GM12878 (cell line): ENCODE measurements around the gene HOXA2. TPM values are rescaled to one million over a fixed set of nuclear protein-coding genes. Genes with fewer than 3 reads are reported as not detected.

Experiments
- ATAC-seq: fragments of 200-7000 bp; cut with Tn5 transposase; 3 replicates; pipeline ENCODE4 v1.9.1; 2020; ENCODE audit warnings: mild to moderate bottlenecking, moderate library complexity
- BruUV-seq: library from RNA; stranded (reverse); fragments of 400-500 nt; replicated peaks from 2 replicates; lab custom pipeline; 2021; lab: Mats Ljungman, UMichigan
- CTCF ChIA-PET: fragments of 300-600 bp; sonication (Branson Sonifier 250); formaldehyde crosslinking; extraction: SDS; loops from one replicate; lab custom pipeline; 2021; ENCODE audit warnings: inconsistent platforms; lab: Yijun Ruan, JAX
- POLR2A ChIA-PET: fragments of 350-600 bp; formaldehyde crosslinking; extraction: SDS; loops from one replicate; lab custom pipeline; 2021; ENCODE audit warnings: inconsistent platforms; lab: Charles Lee
- RAD21 ChIA-PET: fragments of 300-600 bp; sonication (Branson Sonifier 250); formaldehyde crosslinking; loops from one replicate; lab custom pipeline; 2023; ENCODE audit warnings: antibody characterized with exemption; ENCODE audit not compliant: unreplicated experiment; lab: Charles Lee
- SMC1A ChIA-PET: fragments of 300-600 bp; sonication (Branson Sonifier 250); formaldehyde crosslinking; loops from one replicate; lab custom pipeline; 2023; ENCODE audit not compliant: unreplicated experiment, uncharacterized antibody; lab: Charles Lee
- DNase-seq: peaks from one replicate; pipeline ENCODE4 v3.0.0-alpha.2; 2011; ENCODE audit warnings: low read depth, low spot score
- FAIRE-seq: peaks from 3 replicates; lab custom pipeline; 2011; peaks lifted over from hg19 to GRCh38; lab: Jason Lieb, UNC
- H2AFZ ChIP-seq: 2 replicates; pipeline ENCODE4 v1.6.0; 2011; ENCODE audit warnings: low read depth, low read length, control low read depth; ENCODE audit not compliant: control insufficient read depth
- H3K27ac ChIP-seq: 2 replicates; pipeline ENCODE4 v1.5.1; 2011; ENCODE audit warnings: control low read depth; ENCODE audit not compliant: control insufficient read depth, insufficient read depth
- H3K27me3 ChIP-seq, 2 experiments: replicated peaks in 1 of 2; 2 replicates each; pipeline versions ENCODE4 v1.6.0 to v1.6.1; 2011; ENCODE audit warnings: low read length in 1 of 2; ENCODE audit not compliant: control insufficient read depth in 2 of 2, insufficient read depth in 2 of 2
- H3K36me3 ChIP-seq, 2 experiments: 2 replicates each; pipeline ENCODE4 v1.5.1; 2011; ENCODE audit warnings: low read length in 1 of 2; ENCODE audit not compliant: control insufficient read depth in 2 of 2, insufficient read depth in 2 of 2
- H3K4me1 ChIP-seq: 2 replicates; pipeline ENCODE4 v1.6.1; 2011; ENCODE audit warnings: mild to moderate bottlenecking, low read length, moderate library complexity, mixed read lengths; ENCODE audit not compliant: control insufficient read depth, insufficient read depth
- H3K4me2 ChIP-seq: 2 replicates; pipeline ENCODE4 v1.6.0; 2011; ENCODE audit warnings: control low read depth; ENCODE audit not compliant: control insufficient read depth, insufficient read depth
- H3K4me3 ChIP-seq: fragments of 200-600 bp; sonication (generic); 2 replicates; pipeline ENCODE4 v1.5.1; 2016
- H3K79me2 ChIP-seq: 2 replicates; pipeline ENCODE4 v1.6.0; 2011; ENCODE audit warnings: low read length; ENCODE audit not compliant: control insufficient read depth, insufficient read depth
- H3K9ac ChIP-seq: 2 replicates; pipeline ENCODE4 v1.8.0; 2011; ENCODE audit warnings: low read length, control low read depth, mixed read lengths; ENCODE audit not compliant: control insufficient read depth, insufficient read depth
- H3K9me3 ChIP-seq: replicated peaks from 3 replicates; pipeline ENCODE4 v1.5.1; 2011; ENCODE audit warnings: mild to moderate bottlenecking, low read length; ENCODE audit not compliant: control insufficient read depth, insufficient read depth
- H4K20me1 ChIP-seq: 2 replicates; pipeline ENCODE4 v1.6.0; 2011; ENCODE audit not compliant: control insufficient read depth, insufficient read depth
- BMI1 ChIP-seq: fragments of 450-650 bp; IDR thresholded peaks from 2 replicates; pipeline ENCODE4 v1.6.1; 2016; ENCODE audit warnings: mild to moderate bottlenecking, moderate library complexity, borderline replicate concordance
- ETV6 ChIP-seq, 2 experiments: fragments of 450-650 bp in 1 of 2; IDR thresholded peaks in 1 of 2; conservative IDR thresholded peaks in 1 of 2; 2 replicates each; pipeline ENCODE4 v1.6.1; 2014; ENCODE audit warnings: antibody characterized with exemption in 1 of 2, borderline replicate concordance in 1 of 2, low read depth in 1 of 2, mild to moderate bottlenecking in 1 of 2, moderate library complexity in 1 of 2
- MYB ChIP-seq: fragments of 150-350 bp; IDR thresholded peaks from 2 replicates; pipeline ENCODE4 v1.6.1; 2014; ENCODE audit warnings: mild to moderate bottlenecking, low read depth, low read length, borderline replicate concordance
- NFXL1 ChIP-seq: fragments of 450-650 bp; IDR thresholded peaks from 2 replicates; pipeline ENCODE4 v1.6.1; 2017; ENCODE audit warnings: antibody characterized with exemption, mild to moderate bottlenecking, borderline replicate concordance
- NRF1 ChIP-seq: conservative IDR thresholded peaks from 2 replicates; pipeline ENCODE4 v1.6.1; 2011; ENCODE audit warnings: mild to moderate bottlenecking, low read depth, low read length, improper control_type of control experiment
- RAD51 ChIP-seq: fragments of 450-650 bp; IDR thresholded peaks from 2 replicates; pipeline ENCODE4 v1.6.1; 2016; ENCODE audit warnings: moderate library complexity, mild to moderate bottlenecking, inconsistent platforms
- REST ChIP-seq: IDR thresholded peaks from 2 replicates; pipeline ENCODE4 v1.6.1; 2012; ENCODE audit warnings: mild to moderate bottlenecking, low read depth, low read length
- SKIL ChIP-seq: fragments of 450-650 bp; IDR thresholded peaks from 2 replicates; pipeline ENCODE4 v1.6.1; 2017; ENCODE audit warnings: mild to moderate bottlenecking, low read depth, inconsistent platforms; ENCODE audit not compliant: poor library complexity, severe bottlenecking
- STAT1 ChIP-seq: fragments of 450-650 bp; conservative IDR thresholded peaks from 2 replicates; pipeline ENCODE4 v1.6.1; 2014; ENCODE audit warnings: antibody characterized with exemption, mild to moderate bottlenecking
- SUZ12 ChIP-seq: fragments of 200-600 bp; sonication (generic); IDR thresholded peaks from one replicate; pipeline ENCODE4 v1.6.1; 2018; ENCODE audit warnings: antibody characterized with exemption, mild to moderate bottlenecking; ENCODE audit not compliant: unreplicated experiment
- USF2 ChIP-seq: IDR thresholded peaks from 2 replicates; pipeline ENCODE4 v1.6.1; 2011; ENCODE audit warnings: low read depth, low read length, improper control_type of control experiment, borderline replicate concordance
- ZNF274 ChIP-seq: IDR thresholded peaks from one replicate; pipeline ENCODE4 v1.8.0; 2011; ENCODE audit not compliant: insufficient read length, insufficient read depth
- ZSCAN29 ChIP-seq: fragments of 450-650 bp; IDR thresholded peaks from 2 replicates; pipeline ENCODE4 v1.6.1; 2017; ENCODE audit warnings: mild to moderate bottlenecking, moderate library complexity
- ZZZ3 ChIP-seq: IDR thresholded peaks from 2 replicates; pipeline ENCODE4 v1.6.1; 2011; ENCODE audit warnings: low read depth; ENCODE audit not compliant: control insufficient read depth, insufficient read length
- WGBS: methylation state at CpG from one replicate; pipeline ENCODE4 v1.1.6; 2016; ENCODE audit warnings: low lambda C conversion rate; ENCODE audit not compliant: insufficient replicate concordance, insufficient coverage; ENCODE audit errors: missing lambda C conversion rate; 5-methylcytosine and 5-hydroxymethylcytosine counted together
- in situ Hi-C: fragments of 300-500 bp; cut with MboI; formaldehyde crosslinking; loops from 9 replicates; pipeline ENCODE4 v1.14.3; 2018; ENCODE audit warnings: mixed read lengths
- intact Hi-C: fragments of 100-400 bp; cut with micrococcal nuclease; formaldehyde crosslinking; loops from one replicate; pipeline ENCODE4 v1.14.2; 2022; ENCODE audit not compliant: unreplicated experiment
- polyA plus RNA-seq, 11 experiments: library from polyadenylated mRNA; depleted of rRNA in 4 of 11; unstranded in 6 of 11; stranded (reverse) in 5 of 11; fragments of >200 nt; fragmentation: Nextera tagmentation in 4 of 11; fragmentation: Illumina TruSeq in 1 of 11; extraction: Ambion mirVana in 4 of 11; extraction: Trizol in 1 of 11; gene quantifications; 1 replicate in 1 of 11; 2 replicates in 10 of 11; pipeline versions ENCODE4 v1.2.1 to v1.2.3, GENCODE V29; 2011 to 2016; ENCODE audit warnings: inconsistent platforms in 2 of 11, missing spikeins in 2 of 11, low read depth in 1 of 11
- total RNA-seq, 4 experiments: library from RNA; depleted of rRNA in 3 of 4; stranded (reverse); fragments of >200 nt in 3 of 4; fragmentation: Illumina TruSeq in 1 of 4; extraction: Trizol in 1 of 4; gene quantifications; 2 replicates each; pipeline versions ENCODE4 v1.2.1 to v1.2.3, GENCODE V29; 2013 to 2021

HOXA2 gene
- total and polyA plus RNA-seq, 10 of the 15 experiments (the other 5 are each of a cell fraction or from before 2014, with no cell fraction given), result not detected

- TF ChIP-seq SKIL (no peak), ZNF274 (no peak)
Measured at GRCh38 chr7:27128034-27128433, 25.6 kb upstream of the HOXA2 start (continued).

- FAIRE-seq (no peak), ATAC-seq (no peak), DNase-seq (no peak)
- Histone ChIP-seq H2AFZ (no peak overlapping the region), H3K27me3 (peaks cover 0 to 2% of the 10 kb centered on the region in 2 experiments; a peak in 3 of 4 replicates), H3K4me1 (no peaks in the 10 kb centered on the region), H3K27ac (no peak overlapping the region), H3K9ac (no peak overlapping the region), H3K79me2 (no peaks in the 10 kb centered on the region), H3K4me3 (no peak overlapping the region), H3K36me3 (no peaks in the 10 kb centered on the region), H4K20me1 (no peaks in the 10 kb centered on the region), H3K4me2 (no peak overlapping the region), H3K9me3 (no peaks in the 10 kb centered on the region; the same call in 2 of the 3 replicates)
- ChIA-PET SMC1A (no interaction called here), RAD21 (no interaction called here), POLR2A (no interaction called here), CTCF (interaction anchor here (0.6 to 0.7 kb wide), 2 partner anchors 80 to 444 kb away, joined by 3 read pairs; no protein-coding TSS in a partner anchor)
- in situ Hi-C loops (no loop called here), intact Hi-C loops (no loop called here)
- BruUV-seq, result no TSS peak
- 2% methylated on average over 3 of the region's 3 CpGs for WGBS
- TF ChIP-seq ETV6 (conservative IDR thresholded peaks at IDR 0.05 in 1 of 2, IDR thresholded peaks at IDR 0.05 in 1 of 2; ENCODE audit: borderline replicate concordance in 1 of 2, low read depth in 1 of 2), result no peak
- TF ChIP-seq BMI1, result no peak
- no peak for TF ChIP-seq STAT1
- no peak for TF ChIP-seq NFXL1
- TF ChIP-seq REST, result no peak
- TF ChIP-seq RAD51, result no peak
- no peak for TF ChIP-seq MYB
- no peak for TF ChIP-seq SUZ12
- no peak for TF ChIP-seq USF2
- no peak for TF ChIP-seq NRF1
- no peak for TF ChIP-seq ZZZ3
- TF ChIP-seq ZSCAN29, result no peak
Measured at GRCh38 chr7:27126596-27127327, 24.3 kb upstream of the HOXA2 start.
